H1 (cell line): ENCODE measurements around the gene TRIOBP. TPM values are rescaled to one million over a fixed set of nuclear protein-coding genes. Genes with fewer than 3 reads are reported as not detected.

Experiments
- CTCF ChIA-PET: fragments of 300-600 bp; sonication (Branson Sonifier 250); formaldehyde crosslinking; loops from one replicate; lab custom pipeline; 2021; ENCODE audit not compliant: partially characterized antibody; lab: Charles Lee
- POLR2A ChIA-PET: fragments of 300-600 bp; sonication (Branson Sonifier 250); formaldehyde crosslinking; loops from one replicate; lab custom pipeline; 2021; ENCODE audit warnings: inconsistent platforms; ENCODE audit not compliant: partially characterized antibody; lab: Charles Lee
- DNase-seq, 2 experiments: peaks; one replicate each; pipeline versions ENCODE4 v3.0.0 to v3.0.0-alpha.2; 2010 to 2022; ENCODE audit warnings: low spot score in 2 of 2, low read depth in 1 of 2, mixed read lengths in 1 of 2
- FAIRE-seq: peaks from 2 replicates; lab custom pipeline; 2011; peaks lifted over from hg19 to GRCh38; lab: Jason Lieb, UNC
- H2AFZ ChIP-seq: 2 replicates; pipeline ENCODE4 v1.8.1; 2012; ENCODE audit warnings: low read length, inconsistent platforms
- H2AK5ac ChIP-seq: 2 replicates; pipeline ENCODE4 v1.6.1; 2013; ENCODE audit warnings: low read depth, low read length
- H2BK120ac ChIP-seq: replicated peaks from 2 replicates; pipeline ENCODE3; 2013; ENCODE audit warnings: low read depth, low read length, inconsistent platforms
- H2BK12ac ChIP-seq: 2 replicates; pipeline ENCODE4 v1.6.1; 2013; ENCODE audit warnings: low read depth, low read length
- H2BK15ac ChIP-seq: 2 replicates; pipeline ENCODE4 v1.6.1; 2013; ENCODE audit warnings: low read length
- H2BK20ac ChIP-seq: 2 replicates; pipeline ENCODE4 v1.6.1; 2013; ENCODE audit warnings: low read length
- H2BK5ac ChIP-seq: 2 replicates; pipeline ENCODE4 v1.6.1; 2013; ENCODE audit warnings: low read depth, low read length
- H3K14ac ChIP-seq: 2 replicates; pipeline ENCODE4 v1.6.1; 2013; ENCODE audit warnings: inconsistent platforms; ENCODE audit not compliant: insufficient read length
- H3K18ac ChIP-seq: 2 replicates; pipeline ENCODE4 v1.6.1; 2013; ENCODE audit warnings: low read length; ENCODE audit errors: extremely low read depth
- H3K23ac ChIP-seq: 2 replicates; pipeline ENCODE4 v1.6.1; 2013; ENCODE audit warnings: inconsistent platforms; ENCODE audit not compliant: insufficient read length
- H3K23me2 ChIP-seq: 2 replicates; pipeline ENCODE4 v1.6.1; 2013; ENCODE audit warnings: low read depth, low read length
- H3K27ac ChIP-seq: 2 replicates; pipeline ENCODE4 v1.6.1; 2011; ENCODE audit warnings: low read depth, low read length, inconsistent platforms
- H3K27me3 ChIP-seq, 4 experiments: replicated peaks in 1 of 4; 1 replicate in 1 of 4; 2 replicates in 3 of 4; pipeline versions ENCODE4 v1.6.1 to v1.8.1; 2011 to 2013; ENCODE audit warnings: low read length in 3 of 4, mild to moderate bottlenecking in 3 of 4, inconsistent platforms in 2 of 4, mixed read lengths in 2 of 4, moderate library complexity in 1 of 4; ENCODE audit not compliant: control insufficient read depth in 3 of 4, insufficient read depth in 3 of 4; ENCODE audit errors: extremely low read depth in 1 of 4
- H3K36me3 ChIP-seq, 4 experiments: 2 replicates each; pipeline versions ENCODE4 v1.6.1 to v1.8.1; 2011 to 2013; ENCODE audit warnings: mild to moderate bottlenecking in 4 of 4, low read length in 3 of 4, moderate library complexity in 2 of 4, control low read depth in 1 of 4, inconsistent platforms in 1 of 4; ENCODE audit not compliant: insufficient read depth in 4 of 4, control insufficient read depth in 2 of 4
- H3K4ac ChIP-seq: replicated peaks from 2 replicates; pipeline ENCODE3; 2013; ENCODE audit warnings: low read length, low read depth, mixed read lengths, inconsistent platforms; ENCODE audit not compliant: insufficient read length
- H3K4me1 ChIP-seq, 4 experiments: replicated peaks in 1 of 4; 1 replicate in 1 of 4; 2 replicates in 3 of 4; pipeline versions ENCODE4 v1.6.1 to v1.8.1; 2011 to 2013; ENCODE audit warnings: low read length in 3 of 4, inconsistent platforms in 2 of 4, mixed read lengths in 1 of 4; ENCODE audit not compliant: insufficient read depth in 4 of 4, control insufficient read depth in 3 of 4
- H3K4me2 ChIP-seq, 2 experiments: 2 replicates each; pipeline versions ENCODE4 v1.6.1 to v1.8.1; 2011 to 2013; ENCODE audit warnings: low read depth in 2 of 2, low read length in 2 of 2, control low read depth in 1 of 2, inconsistent platforms in 1 of 2, mild to moderate bottlenecking in 1 of 2; ENCODE audit not compliant: insufficient read depth in 1 of 2
- H3K4me3 ChIP-seq, 4 experiments: fragments of 200-600, 300-600 bp in 1 of 4; sonication (generic), shearing (Covaris generic), sonication (Bioruptor Twin) in 1 of 4; 2 replicates each; pipeline versions ENCODE4 v1.5.1 to v1.8.1; 2011 to 2016; ENCODE audit warnings: low read length in 4 of 4, low read depth in 3 of 4, control low read depth in 2 of 4, inconsistent platforms in 2 of 4, mild to moderate bottlenecking in 2 of 4, mixed read lengths in 1 of 4, moderate library complexity in 1 of 4; ENCODE audit not compliant: insufficient read depth in 2 of 4; ENCODE audit errors: extremely low read depth in 1 of 4
- H3K56ac ChIP-seq: replicated peaks from 2 replicates; pipeline ENCODE3; 2013; ENCODE audit warnings: low read depth, mild to moderate bottlenecking, mixed read lengths, low read length, inconsistent platforms; ENCODE audit not compliant: insufficient read length
- H3K79me1 ChIP-seq: 2 replicates; pipeline ENCODE4 v1.6.1; 2013; ENCODE audit warnings: low read depth, low read length, control low read depth
- H3K79me2 ChIP-seq, 2 experiments: 2 replicates each; pipeline versions ENCODE4 v1.6.1 to v1.8.1; 2012 to 2013; ENCODE audit warnings: low read length in 2 of 2, mild to moderate bottlenecking in 2 of 2, inconsistent platforms in 1 of 2; ENCODE audit not compliant: insufficient read depth in 2 of 2, control insufficient read depth in 1 of 2
- H3K9ac ChIP-seq, 4 experiments: replicated peaks in 1 of 4; 1 replicate in 1 of 4; 2 replicates in 3 of 4; pipeline versions ENCODE4 v1.6.1 to v1.8.1; 2011 to 2013; ENCODE audit warnings: low read depth in 3 of 4, low read length in 3 of 4, control low read depth in 2 of 4, mild to moderate bottlenecking in 2 of 4, moderate library complexity in 2 of 4, inconsistent platforms in 1 of 4; ENCODE audit errors: extremely low read depth in 1 of 4
- H3K9me3 ChIP-seq, 2 experiments: 2 replicates each; pipeline versions ENCODE4 v1.6.1 to v1.8.1; 2012 to 2013; ENCODE audit warnings: mild to moderate bottlenecking in 2 of 2, moderate library complexity in 2 of 2, control low read depth in 1 of 2, inconsistent platforms in 1 of 2, low read depth in 1 of 2, low read length in 1 of 2, mixed read lengths in 1 of 2; ENCODE audit not compliant: insufficient read depth in 2 of 2
- H4K20me1 ChIP-seq, 2 experiments: replicated peaks in 1 of 2; 2 replicates each; pipeline versions ENCODE3 to v1.8.1; 2011 to 2013; ENCODE audit warnings: inconsistent platforms in 2 of 2, low read length in 2 of 2, mild to moderate bottlenecking in 1 of 2; ENCODE audit not compliant: insufficient read depth in 2 of 2, control insufficient read depth in 1 of 2
- H4K5ac ChIP-seq: 2 replicates; pipeline ENCODE4 v1.6.1; 2013; ENCODE audit warnings: low read length, low read depth, mixed read lengths, inconsistent platforms; ENCODE audit not compliant: insufficient read length
- H4K8ac ChIP-seq: 2 replicates; pipeline ENCODE4 v1.8.0; 2013; ENCODE audit warnings: mild to moderate bottlenecking, moderate library complexity, low read length, inconsistent platforms; ENCODE audit not compliant: insufficient read depth; ENCODE audit errors: extremely low read depth
- H4K91ac ChIP-seq: replicated peaks from 2 replicates; pipeline ENCODE3; 2013; ENCODE audit warnings: low read length, mixed read lengths, inconsistent platforms; ENCODE audit not compliant: insufficient read length
- ASH2L ChIP-seq: fragments of 200-600, 300-600 bp; sonication (generic); IDR thresholded peaks from one replicate; pipeline ENCODE4 v1.7.1; 2017; ENCODE audit warnings: low read length
- EZH2 ChIP-seq: fragments of 200-600 bp; sonication (generic); IDR thresholded peaks from 2 replicates; pipeline ENCODE4 v1.7.1; 2012; ENCODE audit warnings: low read depth, mild to moderate bottlenecking, moderate library complexity, low read length, inconsistent platforms; ENCODE audit not compliant: severe bottlenecking
- KDM1A ChIP-seq: fragments of 200-600, 300-600 bp; sonication (generic); IDR thresholded peaks from 2 replicates; pipeline ENCODE4 v1.7.1; 2016; ENCODE audit warnings: mild to moderate bottlenecking, low read length, borderline replicate concordance
- SAP30 ChIP-seq: fragments of 300-600 bp; sonication (generic); IDR thresholded peaks from 2 replicates; pipeline ENCODE4 v1.7.1; 2012; ENCODE audit warnings: low read length, moderate library complexity, mild to moderate bottlenecking, inconsistent platforms; ENCODE audit not compliant: insufficient read depth, insufficient replicate concordance
- SP2 ChIP-seq: IDR thresholded peaks from 2 replicates; pipeline ENCODE4 v1.6.1; 2012; ENCODE audit warnings: mild to moderate bottlenecking, low read length, inconsistent platforms
- WGBS, 2 experiments: shearing (Covaris generic) in 1 of 2; methylation state at CpG; one replicate each; pipeline versions ENCODE4 v1.1.6 to v1.1.7; 2013 to 2015; ENCODE audit warnings: low lambda C conversion rate in 2 of 2, mixed read lengths in 2 of 2, inconsistent platforms in 1 of 2, low coverage in 1 of 2, missing lambda C conversion rate in 1 of 2; ENCODE audit not compliant: insufficient replicate concordance in 2 of 2, insufficient coverage in 1 of 2, insufficient read length in 1 of 2; ENCODE audit errors: extremely low coverage in 1 of 2, missing lambda C conversion rate in 1 of 2; 5-methylcytosine and 5-hydroxymethylcytosine counted together
- polyA plus RNA-seq, 7 experiments: library from polyadenylated mRNA; depleted of rRNA in 3 of 7; stranded (reverse) in 5 of 7; unstranded in 2 of 7; fragments of >200 nt in 5 of 7; fragments of 200-250 nt in 2 of 7; gene quantifications; 1 replicate in 5 of 7; 2 replicates in 1 of 7; 4 replicates in 1 of 7; pipeline versions ENCODE4 v1.2.1 to v1.2.3, GENCODE V29; 2011 to 2013; ENCODE audit warnings: missing spikeins in 2 of 7, mixed read lengths in 2 of 7
- total RNA-seq: library from RNA; stranded (reverse); fragmentation: NEBNext Ultra II Directional; extraction: Animal tissue kit (Norgen Biotek cat#: 25700); gene quantifications from 2 replicates; pipeline ENCODE4 v1.2.1, GENCODE V29; 2021
- TF ChIP-seq, protein P1 (sequence below), 3 experiments: IDR thresholded peaks; 1 replicate in 2 of 3; 2 replicates in 1 of 3; pipeline versions ENCODE4 v1.5.1 to v1.6.1; 2011; ENCODE audit warnings: low read length in 3 of 3, mild to moderate bottlenecking in 3 of 3, inconsistent platforms in 2 of 3, low read depth in 1 of 3, moderate library complexity in 1 of 3; ENCODE audit not compliant: insufficient read depth in 1 of 3; ENCODE audit errors: control extremely low read depth in 1 of 3
- TF ChIP-seq, protein P2 (sequence below): IDR thresholded peaks from 2 replicates; pipeline ENCODE4 v1.6.1; 2012; ENCODE audit warnings: inconsistent platforms

TRIOBP gene
- total and polyA plus RNA-seq, 2 of the 8 experiments (the other 6 are each of a cell fraction or from before 2014, with no cell fraction given), result 18.2 to 27.3 TPM

DNA sequence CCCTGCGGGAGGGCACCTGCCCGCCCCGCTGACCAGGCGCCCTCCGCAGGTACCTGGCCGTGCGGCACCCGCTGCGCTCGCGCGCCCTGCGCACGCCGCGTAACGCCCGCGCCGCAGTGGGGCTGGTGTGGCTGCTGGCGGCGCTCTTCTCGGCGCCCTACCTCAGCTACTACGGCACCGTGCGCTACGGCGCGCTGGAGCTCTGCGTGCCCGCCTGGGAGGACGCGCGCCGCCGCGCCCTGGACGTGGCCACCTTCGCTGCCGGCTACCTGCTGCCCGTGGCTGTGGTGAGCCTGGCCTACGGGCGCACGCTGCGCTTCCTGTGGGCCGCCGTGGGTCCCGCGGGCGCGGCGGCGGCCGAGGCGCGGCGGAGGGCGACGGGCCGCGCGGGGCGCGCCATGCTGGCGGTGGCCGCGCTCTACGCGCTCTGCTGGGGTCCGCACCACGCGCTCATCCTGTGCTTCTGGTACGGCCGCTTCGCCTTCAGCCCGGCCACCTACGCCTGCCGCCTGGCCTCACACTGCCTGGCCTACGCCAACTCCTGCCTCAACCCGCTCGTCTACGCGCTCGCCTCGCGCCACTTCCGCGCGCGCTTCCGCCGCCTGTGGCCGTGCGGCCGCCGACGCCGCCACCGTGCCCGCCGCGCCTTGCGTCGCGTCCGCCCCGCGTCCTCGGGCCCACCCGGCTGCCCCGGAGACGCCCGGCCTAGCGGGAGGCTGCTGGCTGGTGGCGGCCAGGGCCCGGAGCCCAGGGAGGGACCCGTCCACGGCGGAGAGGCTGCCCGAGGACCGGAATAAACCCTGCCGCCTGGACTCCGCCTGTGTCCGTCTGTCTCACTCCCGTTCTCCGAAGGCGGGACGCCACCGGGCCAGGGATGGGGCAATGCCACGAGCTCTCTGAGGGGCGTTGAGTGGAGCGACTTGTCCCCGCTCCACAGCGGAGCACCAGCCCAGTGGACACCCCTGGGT, 128.1 kb downstream of the TRIOBP start:
- no peaks in the 10 kb centered on the region for H3K36me3 ChIP-seq
- WGBS, 2 experiments, result 8% methylated on average over 67 of the region's 135 CpGs; no CpG with 5 or more reads in 1 of the 2 experiments
- peak overlapping the region; percentile 96 for H4K91ac ChIP-seq
- peaks cover 0 to 2% of the 10 kb centered on the region in 2 experiments for H4K20me1 ChIP-seq
- peak overlapping the region in 3 of 4 experiments; percentile 34 to 63 (median 56); a peak in 5 of 7 replicates for H3K9ac ChIP-seq
- CTCF ChIA-PET, result interaction anchor here (0.6 to 3.4 kb wide), 17 partner anchors 7 to 174 kb away, joined by 3 to 17 read pairs (median 3); partner anchors contain the start of genes C22orf23 and POLR2F
- peak overlapping the region; percentile 88; the same call in 1 of the 2 replicates for H2BK15ac ChIP-seq
- H3K4me1 ChIP-seq, result peaks cover 5 to 25% (median 15%) of the 10 kb centered on the region in 4 experiments
- no peak overlapping the region for H3K56ac ChIP-seq
- H2AK5ac ChIP-seq, result no peak overlapping the region
- H3K27ac ChIP-seq, result no peak overlapping the region
- no peaks in the 10 kb centered on the region for H3K9me3 ChIP-seq
- POLR2A ChIA-PET, result interaction anchor here (0.7 to 5.4 kb wide), 11 partner anchors 9 to 129 kb away, joined by 3 to 65 read pairs (median 4); partner anchors contain the start of genes ANKRD54, C22orf23, GCAT and POLR2F
- peaks cover 8% of the 10 kb centered on the region for H3K23me2 ChIP-seq
- no peaks in the 10 kb centered on the region for H3K79me2 ChIP-seq
- peak overlapping the region; percentile 91 for H3K18ac ChIP-seq
- H3K14ac ChIP-seq, result no peak overlapping the region
- no peak overlapping the region for H3K23ac ChIP-seq
- H4K5ac ChIP-seq, result no peak overlapping the region
- peak overlapping the region; percentile 75 for H4K8ac ChIP-seq
- no peak overlapping the region for H2BK5ac ChIP-seq
- no peak overlapping the region for H3K4ac ChIP-seq
- H3K4me2 ChIP-seq, result peak overlapping the region; percentile 51 to 75
- FAIRE-seq, result no peak
- H3K79me1 ChIP-seq, result no peaks in the 10 kb centered on the region
- peak overlapping the region; percentile 85; the same call in 1 of the 2 replicates for H2AFZ ChIP-seq
- peak overlapping the region; percentile 24 to 57 (median 44) for H3K4me3 ChIP-seq
- peak in 1 of 2 experiments; percentile 72 for DNase-seq
- peaks cover 8 to 30% (median 25%) of the 10 kb centered on the region in 4 experiments for H3K27me3 ChIP-seq
- no peak overlapping the region for H2BK20ac ChIP-seq
- no peak overlapping the region for H2BK120ac ChIP-seq
- H2BK12ac ChIP-seq, result peak overlapping the region; percentile 53; the same call in 1 of the 2 replicates
- TF ChIP-seq SP2 (no peak), ASH2L (peak; percentile 12), KDM1A (no peak; the same call in 1 of the 2 replicates), EZH2 (peak; percentile 64), SAP30 (no peak)
- TF ChIP-seq, protein P1, sequence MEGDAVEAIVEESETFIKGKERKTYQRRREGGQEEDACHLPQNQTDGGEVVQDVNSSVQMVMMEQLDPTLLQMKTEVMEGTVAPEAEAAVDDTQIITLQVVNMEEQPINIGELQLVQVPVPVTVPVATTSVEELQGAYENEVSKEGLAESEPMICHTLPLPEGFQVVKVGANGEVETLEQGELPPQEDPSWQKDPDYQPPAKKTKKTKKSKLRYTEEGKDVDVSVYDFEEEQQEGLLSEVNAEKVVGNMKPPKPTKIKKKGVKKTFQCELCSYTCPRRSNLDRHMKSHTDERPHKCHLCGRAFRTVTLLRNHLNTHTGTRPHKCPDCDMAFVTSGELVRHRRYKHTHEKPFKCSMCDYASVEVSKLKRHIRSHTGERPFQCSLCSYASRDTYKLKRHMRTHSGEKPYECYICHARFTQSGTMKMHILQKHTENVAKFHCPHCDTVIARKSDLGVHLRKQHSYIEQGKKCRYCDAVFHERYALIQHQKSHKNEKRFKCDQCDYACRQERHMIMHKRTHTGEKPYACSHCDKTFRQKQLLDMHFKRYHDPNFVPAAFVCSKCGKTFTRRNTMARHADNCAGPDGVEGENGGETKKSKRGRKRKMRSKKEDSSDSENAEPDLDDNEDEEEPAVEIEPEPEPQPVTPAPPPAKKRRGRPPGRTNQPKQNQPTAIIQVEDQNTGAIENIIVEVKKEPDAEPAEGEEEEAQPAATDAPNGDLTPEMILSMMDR (IDR thresholded peaks at IDR 0.05; ENCODE audit: control extremely low read depth in 1 of 3, insufficient read depth in 1 of 3, low read depth in 1 of 3, low read length in 3 of 3), result peak; percentile 55 to 78 (median 58)
- TF ChIP-seq, protein P2, sequence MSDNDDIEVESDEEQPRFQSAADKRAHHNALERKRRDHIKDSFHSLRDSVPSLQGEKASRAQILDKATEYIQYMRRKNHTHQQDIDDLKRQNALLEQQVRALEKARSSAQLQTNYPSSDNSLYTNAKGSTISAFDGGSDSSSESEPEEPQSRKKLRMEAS, result peak; percentile 72
